NCI-H82 treated with DMSO at 0.1 percent for 48 hours (cell line): ENCODE results near the gene SNRPD2.

Source experiments
- DNase-seq: peaks from one replicate; lab custom pipeline; 2025; ENCODE audit not compliant: unreplicated experiment; lab: John Stamatoyannopoulos, UW

SNRPD2 gene

GRCh38 chr19:45659096-45659729 is 32.5 kb downstream of the SNRPD2 start:
- DNase-seq: no peak

- peak; percentile 77 for DNase-seq
Measured at GRCh38 chr19:45657520-45658167, 34.1 kb downstream of the SNRPD2 start.

- DNase-seq: no peak
Measured at GRCh38 chr19:45655073-45655472, 36.7 kb downstream of the SNRPD2 start.

GRCh38 chr19:45653634-45654033 is 38.1 kb downstream of the SNRPD2 start:
- peak; percentile 99 for DNase-seq

- no peak for DNase-seq
Measured at GRCh38 chr19:45650722-45651121, 41.0 kb downstream of the SNRPD2 start.

- DNase-seq: no peak
Measured at GRCh38 chr19:45646345-45646698, 45.4 kb downstream of the SNRPD2 start.

- DNase-seq: peak; percentile 99
Measured at GRCh38 chr19:45645631-45646344, 46.0 kb downstream of the SNRPD2 start.

- DNase-seq: no peak
Measured at GRCh38 chr19:45645068-45645630, 46.6 kb downstream of the SNRPD2 start.

- DNase-seq: peak; percentile 68
Measured at GRCh38 chr19:45643927-45644771, 47.6 kb downstream of the SNRPD2 start.

- peak; percentile 80 for DNase-seq
Measured at GRCh38 chr19:45643024-45643926, 48.5 kb downstream of the SNRPD2 start.

GRCh38 chr19:45641274-45642105 is 50.3 kb downstream of the SNRPD2 start:
- DNase-seq: peak; percentile 21

- no peak for DNase-seq
Measured at GRCh38 chr19:45640849-45641273, 50.9 kb downstream of the SNRPD2 start.

GRCh38 chr19:45638930-45639729 is 52.6 kb downstream of the SNRPD2 start, which contains the start of gene EML2:
TSS of gene EML2 (minus strand) at chr19:45639397. CDS start at chr19:45639376, 21 bp downstream.
- DNase-seq: peak; percentile 16

GRCh38 chr19:45637890-45638667 is 53.7 kb downstream of the SNRPD2 start:
- peak; percentile 46 for DNase-seq
